NAMALWA (cell line): Measurements from ENCODE around the gene ACER2.

Experiments used
- DNase-seq: peaks from one replicate; pipeline ENCODE4 v3.0.0-alpha.2; 2015; ENCODE audit warnings: low spot score

ACER2 gene

GRCh38 chr9:19486803-19487202 is 78.0 kb downstream of the ACER2 start:
- no peak for DNase-seq

- no peak for DNase-seq
These were observed 79.9 kb downstream of the ACER2 start for GRCh38 chr9:19488721-19489120.

- no peak for DNase-seq
These were observed 81.5 kb downstream of the ACER2 start for GRCh38 chr9:19490269-19490668.

- no peak for DNase-seq
These were observed 82.0 kb downstream of the ACER2 start for GRCh38 chr9:19490828-19491227.

- DNase-seq: no peak
These were observed 84.0 kb downstream of the ACER2 start for GRCh38 chr9:19492775-19493173.

GRCh38 chr9:19493174-19493811 is 84.5 kb downstream of the ACER2 start:
- peak; percentile 68 for DNase-seq

GRCh38 chr9:19493876-19494275 is 85.1 kb downstream of the ACER2 start:
- DNase-seq: no peak

- DNase-seq: no peak
These were observed 86.6 kb downstream of the ACER2 start for GRCh38 chr9:19495186-19496028.

GRCh38 chr9:19496321-19497050 is 87.7 kb downstream of the ACER2 start:
- DNase-seq: no peak

GRCh38 chr9:19497276-19497675 is 88.5 kb downstream of the ACER2 start:
- DNase-seq: no peak

GRCh38 chr9:19498015-19498414 is 89.2 kb downstream of the ACER2 start:
- no peak for DNase-seq
